ENCODE results near the gene OPTC. TPM values are rescaled to one million over a fixed set of nuclear protein-coding genes. Genes with fewer than 3 reads are reported as not detected.

Gene OPTC
- total and polyA plus RNA-seq, 3 donors from 2014 or later = 0.55 to 1.1 (median 0.87) TPM

DNA sequence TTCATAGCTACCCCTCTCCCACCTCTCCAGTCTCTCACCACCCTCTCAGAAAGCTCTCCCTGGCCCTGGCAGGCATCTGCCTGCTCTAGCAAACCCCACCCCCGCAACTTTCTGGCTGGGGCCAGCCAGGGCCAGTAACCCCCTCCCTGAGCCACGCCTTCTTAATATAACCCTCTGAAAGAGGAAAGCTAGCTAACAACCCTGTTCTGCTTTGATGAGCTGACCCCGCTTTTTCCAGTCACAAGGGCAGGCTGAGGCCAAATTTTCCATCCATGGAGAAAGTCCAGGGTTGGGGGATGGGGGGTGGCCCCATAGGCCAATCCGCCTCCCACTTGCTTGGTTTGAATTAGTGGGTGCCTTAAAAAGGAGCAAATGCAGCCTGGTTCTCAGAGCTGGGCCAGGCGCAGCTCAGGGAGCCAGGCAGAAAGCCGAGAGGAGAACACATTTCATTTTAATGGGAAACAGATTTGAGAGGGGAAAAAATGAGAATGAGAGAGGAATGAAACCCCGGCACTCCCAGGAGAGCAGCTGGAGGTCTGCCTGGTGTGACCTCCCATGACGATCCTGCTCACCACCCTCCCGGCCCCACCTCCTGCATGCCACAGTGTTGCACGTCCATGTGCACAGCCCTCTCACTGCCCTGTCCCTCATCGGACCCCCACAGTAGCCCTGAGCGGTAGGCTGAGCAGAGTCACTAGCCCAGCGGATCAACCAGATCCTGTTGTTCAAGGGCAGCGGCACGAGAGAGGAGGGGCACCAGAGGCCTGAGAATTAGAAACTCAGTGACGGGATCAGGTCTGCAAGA lies 62.3 kb downstream of the OPTC start:
- H3K9me3 ChIP-seq = no peaks in the 10 kb centered on the region
- H3K36me3 ChIP-seq (ENCODE audit: low read depth, missing control alignments) = no peaks in the 10 kb centered on the region
- no peak overlapping the region for H3K4me3 ChIP-seq
- peak overlapping the region; percentile 58 to 82 for H3K27ac ChIP-seq
- TF ChIP-seq, protein P1, sequence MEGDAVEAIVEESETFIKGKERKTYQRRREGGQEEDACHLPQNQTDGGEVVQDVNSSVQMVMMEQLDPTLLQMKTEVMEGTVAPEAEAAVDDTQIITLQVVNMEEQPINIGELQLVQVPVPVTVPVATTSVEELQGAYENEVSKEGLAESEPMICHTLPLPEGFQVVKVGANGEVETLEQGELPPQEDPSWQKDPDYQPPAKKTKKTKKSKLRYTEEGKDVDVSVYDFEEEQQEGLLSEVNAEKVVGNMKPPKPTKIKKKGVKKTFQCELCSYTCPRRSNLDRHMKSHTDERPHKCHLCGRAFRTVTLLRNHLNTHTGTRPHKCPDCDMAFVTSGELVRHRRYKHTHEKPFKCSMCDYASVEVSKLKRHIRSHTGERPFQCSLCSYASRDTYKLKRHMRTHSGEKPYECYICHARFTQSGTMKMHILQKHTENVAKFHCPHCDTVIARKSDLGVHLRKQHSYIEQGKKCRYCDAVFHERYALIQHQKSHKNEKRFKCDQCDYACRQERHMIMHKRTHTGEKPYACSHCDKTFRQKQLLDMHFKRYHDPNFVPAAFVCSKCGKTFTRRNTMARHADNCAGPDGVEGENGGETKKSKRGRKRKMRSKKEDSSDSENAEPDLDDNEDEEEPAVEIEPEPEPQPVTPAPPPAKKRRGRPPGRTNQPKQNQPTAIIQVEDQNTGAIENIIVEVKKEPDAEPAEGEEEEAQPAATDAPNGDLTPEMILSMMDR (IDR thresholded peaks at IDR 0.05) = no peak
- TF ChIP-seq POLR2A (IDR thresholded peaks at IDR 0.05) = no peak
- 45 to 48% methylated on average over 13 to 16 of the region's 16 CpGs for WGBS, 2 donors
- intact Hi-C loops (cut with DNase I; ENCODE audit: low total_unique reads) = no loop called here
- DNase-seq = peak; percentile 33
- peaks cover 43% of the 10 kb centered on the region for H3K4me1 ChIP-seq
- H3K27me3 ChIP-seq = no peaks in the 10 kb centered on the region

- no peak for DNase-seq
- Histone ChIP-seq H3K27me3 (no peaks in the 10 kb centered on the region), H3K27ac (peak overlapping the region in 1 of 2 donors; percentile 70), H3K4me1 (peaks cover 39% of the 10 kb centered on the region), H3K36me3 (ENCODE audit: low read depth, missing control alignments) (no peaks in the 10 kb centered on the region), H3K4me3 (no peak overlapping the region), H3K9me3 (no peaks in the 10 kb centered on the region)
- intact Hi-C loops (cut with DNase I; ENCODE audit: low total_unique reads) = no loop called here
- 60 to 62% methylated on average over 7 of the region's 7 CpGs for WGBS, 2 donors
- no peak for TF ChIP-seq POLR2A (IDR thresholded peaks at IDR 0.05)
- TF ChIP-seq, protein P1 (IDR thresholded peaks at IDR 0.05) = no peak
Measured at GRCh38 chr1:203557390-203557789, 63.4 kb downstream of the OPTC start.

DNA sequence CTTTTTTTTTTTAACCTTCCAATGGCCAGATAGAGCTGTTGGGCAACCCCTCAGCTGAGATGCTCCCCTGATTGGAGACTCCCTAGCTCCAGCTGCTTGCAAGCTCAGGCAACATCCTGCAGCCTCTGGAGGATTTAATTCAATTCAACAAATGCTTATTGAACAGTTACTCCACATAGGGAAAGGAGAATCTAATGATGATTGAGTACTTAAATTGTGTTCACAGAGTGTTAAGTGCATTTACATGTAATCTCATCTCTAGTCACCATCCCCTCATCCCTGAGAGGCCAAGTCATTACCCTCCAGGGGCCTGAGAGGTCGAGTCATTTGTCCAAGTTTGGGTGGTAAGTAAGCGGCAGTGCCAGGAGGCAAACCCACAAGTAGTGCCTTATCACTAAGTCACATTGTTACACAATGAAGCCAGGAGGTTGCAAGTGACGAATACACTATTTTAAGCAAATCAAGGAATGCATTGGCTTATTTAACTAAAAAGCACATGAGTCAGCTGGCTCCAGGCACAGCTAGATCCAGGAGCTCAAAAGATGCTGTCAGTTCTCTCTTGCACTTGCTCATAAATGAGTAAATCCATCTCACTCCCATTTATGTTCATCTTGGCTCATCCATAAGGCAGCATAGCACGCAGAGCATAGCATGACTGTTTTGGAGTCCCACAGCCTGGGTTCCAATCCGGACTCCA lies 64.3 kb downstream of the OPTC start:
- Histone ChIP-seq H3K9me3 (no peaks in the 10 kb centered on the region), H3K27ac (peak overlapping the region in 1 of 2 donors; percentile 70), H3K4me3 (no peak overlapping the region), H3K4me1 (peaks cover 39% of the 10 kb centered on the region), H3K36me3 (ENCODE audit: low read depth, missing control alignments) (no peaks in the 10 kb centered on the region), H3K27me3 (no peaks in the 10 kb centered on the region)
- TF ChIP-seq, protein P1 (IDR thresholded peaks at IDR 0.05) = no peak
- WGBS, 2 donors = 45 to 59% methylated on average over 5 of the region's 5 CpGs
- peak; percentile 63 for DNase-seq
- intact Hi-C loops (cut with DNase I; ENCODE audit: low total_unique reads) = no loop called here

Other genes with a start within 250 kb of the OPTC start
- gene BTG2, start 188.6 kb upstream of the OPTC start, total RNA-seq = 10 to 100 TPM; 14.5 to 23.8 TPM
- 25.4 TPM for gene BTG2, start 188.6 kb upstream of the OPTC start, polyA plus RNA-seq (ENCODE audit: insufficient read depth, low read depth, low replicate concordance)
- 1 to 10 TPM; 5.2 to 9.5 TPM for gene FMOD, start 143.0 kb upstream of the OPTC start, total RNA-seq
- gene FMOD, start 143.0 kb upstream of the OPTC start, polyA plus RNA-seq (ENCODE audit: insufficient read depth, low read depth, low replicate concordance) = 26.4 TPM
- gene PRELP, start 18.3 kb upstream of the OPTC start, total RNA-seq = 1 to 10 TPM; 9.6 to 10.0 TPM
- 26.5 TPM for gene PRELP, start 18.3 kb upstream of the OPTC start, polyA plus RNA-seq (ENCODE audit: insufficient read depth, low read depth, low replicate concordance)
- gene ATP2B4, start 132.7 kb downstream of the OPTC start, total RNA-seq = 100 to 1,000 TPM; 124 to 125 TPM
- 124 TPM for gene ATP2B4, start 132.7 kb downstream of the OPTC start, polyA plus RNA-seq (ENCODE audit: insufficient read depth, low read depth, low replicate concordance)